Stimulated activated effector memory CD8-positive, alpha-beta T cell treated with anti-CD3 and anti-CD28 coated beads, Interleukin-12 subunit alpha, Interleukin-12 subunit beta, amount 100 ng/mL, for 72 hours (primary cell): ENCODE results near the gene AGBL4.

Experiments
- ATAC-seq: fragments of 150-1000 bp; cut with Tn5 transposase; 2 replicates; pipeline ENCODE4 v1.10.0; 2021
- DNase-seq, 2 donors: peaks; one replicate each; pipeline ENCODE4 v3.0.0; 2021 to 2022; ENCODE audit warnings: low spot score in 2 of 2
- H3K27ac Mint-ChIP-seq: one replicate; pipeline ENCODE4 v1.8.0; 2022; ENCODE audit warnings: mild to moderate bottlenecking, mixed read lengths
- H3K36me3 Mint-ChIP-seq: one replicate; pipeline ENCODE4 v1.8.0; 2022; ENCODE audit warnings: mild to moderate bottlenecking, mixed read lengths
- H3K4me1 Mint-ChIP-seq: one replicate; pipeline ENCODE4 v1.8.0; 2022; ENCODE audit warnings: mixed read lengths
- H3K4me3 Mint-ChIP-seq: one replicate; pipeline ENCODE4 v1.8.0; 2022; ENCODE audit warnings: mild to moderate bottlenecking, mixed read lengths
- H3K9me3 Mint-ChIP-seq: one replicate; pipeline ENCODE4 v1.8.0; 2022; ENCODE audit warnings: mixed read lengths

AGBL4 gene

GRCh38 chr1:48602349-48602748, 1421.4 kb downstream of the AGBL4 start:
- peaks cover 3% of the 10 kb centered on the region for H3K9me3 Mint-ChIP-seq
- DNase-seq (no peak), ATAC-seq (no peak)
- no peaks in the 10 kb centered on the region for H3K36me3 Mint-ChIP-seq
- H3K27ac Mint-ChIP-seq = no peak overlapping the region
- no peaks in the 10 kb centered on the region for H3K4me1 Mint-ChIP-seq
- no peak overlapping the region for H3K4me3 Mint-ChIP-seq

- DNase-seq (no peak), ATAC-seq (no peak)
- Mint-ChIP-seq H3K27ac (no peak overlapping the region), H3K4me1 (no peaks in the 10 kb centered on the region), H3K4me3 (no peak overlapping the region), H3K9me3 (peaks cover 3% of the 10 kb centered on the region), H3K36me3 (no peaks in the 10 kb centered on the region)
These were observed 1423.6 kb downstream of the AGBL4 start for GRCh38 chr1:48600182-48600581.

GRCh38 chr1:48597663-48598062, 1426.1 kb downstream of the AGBL4 start:
- ATAC-seq = no peak
- H3K4me3 Mint-ChIP-seq = no peak overlapping the region

GRCh38 chr1:48596046-48596445, 1427.7 kb downstream of the AGBL4 start:
- DNase-seq = no peak
- peaks cover 3% of the 10 kb centered on the region for H3K9me3 Mint-ChIP-seq
- H3K36me3 Mint-ChIP-seq = no peaks in the 10 kb centered on the region
- no peak overlapping the region for H3K4me3 Mint-ChIP-seq
- H3K4me1 Mint-ChIP-seq = no peaks in the 10 kb centered on the region
- H3K27ac Mint-ChIP-seq = no peak overlapping the region
- no peak for ATAC-seq

More at GRCh38 chr1:48597663-48598062, 1426.1 kb downstream of the AGBL4 start:
- DNase-seq = no peak
- H3K27ac Mint-ChIP-seq = no peak overlapping the region
- peaks cover 3% of the 10 kb centered on the region for H3K9me3 Mint-ChIP-seq
- no peaks in the 10 kb centered on the region for H3K4me1 Mint-ChIP-seq
- no peaks in the 10 kb centered on the region for H3K36me3 Mint-ChIP-seq

GRCh38 chr1:48595613-48596012, 1428.1 kb downstream of the AGBL4 start:
- DNase-seq (no peak), ATAC-seq (no peak)
- Mint-ChIP-seq H3K9me3 (peaks cover 3% of the 10 kb centered on the region), H3K4me3 (no peak overlapping the region), H3K4me1 (no peaks in the 10 kb centered on the region), H3K27ac (no peak overlapping the region), H3K36me3 (no peaks in the 10 kb centered on the region)

GRCh38 chr1:48592330-48592729, 1431.4 kb downstream of the AGBL4 start:
- H3K36me3 Mint-ChIP-seq = no peaks in the 10 kb centered on the region
- ATAC-seq (no peak), DNase-seq (no peak)
- no peaks in the 10 kb centered on the region for H3K9me3 Mint-ChIP-seq
- no peaks in the 10 kb centered on the region for H3K4me1 Mint-ChIP-seq
- H3K4me3 Mint-ChIP-seq = no peak overlapping the region
- no peak overlapping the region for H3K27ac Mint-ChIP-seq

- H3K4me1 Mint-ChIP-seq = no peaks in the 10 kb centered on the region
- H3K4me3 Mint-ChIP-seq = no peak overlapping the region
- ATAC-seq (no peak), DNase-seq (no peak)
- no peak overlapping the region for H3K27ac Mint-ChIP-seq
- no peaks in the 10 kb centered on the region for H3K9me3 Mint-ChIP-seq
- H3K36me3 Mint-ChIP-seq = no peaks in the 10 kb centered on the region
These were observed 1432.6 kb downstream of the AGBL4 start for GRCh38 chr1:48591181-48591580.

- Mint-ChIP-seq H3K4me1 (no peaks in the 10 kb centered on the region), H3K4me3 (no peak overlapping the region), H3K27ac (no peak overlapping the region), H3K9me3 (no peaks in the 10 kb centered on the region), H3K36me3 (no peaks in the 10 kb centered on the region)
- ATAC-seq (no peak), DNase-seq (no peak)
These were observed 1435.7 kb downstream of the AGBL4 start for GRCh38 chr1:48588061-48588460.

- no peaks in the 10 kb centered on the region for H3K36me3 Mint-ChIP-seq
- no peak for DNase-seq
These were observed 1441.3 kb downstream of the AGBL4 start for GRCh38 chr1:48582408-48582807.

GRCh38 chr1:48581270-48581669, 1442.5 kb downstream of the AGBL4 start:
- H3K4me3 Mint-ChIP-seq = no peak overlapping the region
- no peak overlapping the region for H3K27ac Mint-ChIP-seq
- DNase-seq (no peak), ATAC-seq (no peak)
- no peaks in the 10 kb centered on the region for H3K36me3 Mint-ChIP-seq
- no peaks in the 10 kb centered on the region for H3K4me1 Mint-ChIP-seq
- no peaks in the 10 kb centered on the region for H3K9me3 Mint-ChIP-seq

More at GRCh38 chr1:48582408-48582807, 1441.3 kb downstream of the AGBL4 start:
- H3K9me3 Mint-ChIP-seq = no peaks in the 10 kb centered on the region
- no peak overlapping the region for H3K27ac Mint-ChIP-seq
- no peaks in the 10 kb centered on the region for H3K4me1 Mint-ChIP-seq
- H3K4me3 Mint-ChIP-seq = no peak overlapping the region
- ATAC-seq = no peak

- Mint-ChIP-seq H3K36me3 (no peaks in the 10 kb centered on the region), H3K9me3 (no peaks in the 10 kb centered on the region), H3K4me1 (no peaks in the 10 kb centered on the region), H3K4me3 (no peak overlapping the region), H3K27ac (no peak overlapping the region)
- DNase-seq (no peak), ATAC-seq (no peak)
These were observed 1447.2 kb downstream of the AGBL4 start for GRCh38 chr1:48576565-48576964.

GRCh38 chr1:48572646-48573258, 1451.0 kb downstream of the AGBL4 start:
- no peaks in the 10 kb centered on the region for H3K9me3 Mint-ChIP-seq
- ATAC-seq = peak; percentile 39
- H3K36me3 Mint-ChIP-seq = no peaks in the 10 kb centered on the region
- H3K27ac Mint-ChIP-seq = no peak overlapping the region
- no peaks in the 10 kb centered on the region for H3K4me1 Mint-ChIP-seq
- H3K4me3 Mint-ChIP-seq = no peak overlapping the region
- DNase-seq = no peak

- Mint-ChIP-seq H3K36me3 (no peaks in the 10 kb centered on the region), H3K9me3 (no peaks in the 10 kb centered on the region), H3K4me1 (no peaks in the 10 kb centered on the region), H3K27ac (no peak overlapping the region), H3K4me3 (no peak overlapping the region)
- DNase-seq (no peak), ATAC-seq (no peak)
These were observed 1451.6 kb downstream of the AGBL4 start for GRCh38 chr1:48572134-48572533.

GRCh38 chr1:48571303-48571987, 1452.3 kb downstream of the AGBL4 start:
- Mint-ChIP-seq H3K4me1 (no peaks in the 10 kb centered on the region), H3K27ac (no peak overlapping the region), H3K36me3 (no peaks in the 10 kb centered on the region), H3K9me3 (no peaks in the 10 kb centered on the region), H3K4me3 (no peak overlapping the region)
- DNase-seq (no peak), ATAC-seq (no peak)

GRCh38 chr1:48570568-48570967, 1453.2 kb downstream of the AGBL4 start:
- Mint-ChIP-seq H3K36me3 (no peaks in the 10 kb centered on the region), H3K9me3 (no peaks in the 10 kb centered on the region), H3K4me3 (no peak overlapping the region), H3K4me1 (no peaks in the 10 kb centered on the region), H3K27ac (no peak overlapping the region)
- ATAC-seq = no peak
- DNase-seq = no peak

- Mint-ChIP-seq H3K9me3 (no peaks in the 10 kb centered on the region), H3K4me1 (no peaks in the 10 kb centered on the region), H3K36me3 (no peaks in the 10 kb centered on the region), H3K27ac (no peak overlapping the region), H3K4me3 (no peak overlapping the region)
- no peak for ATAC-seq
- DNase-seq = no peak
These were observed 1455.3 kb downstream of the AGBL4 start for GRCh38 chr1:48568501-48568900.
